GM18858 (cell line): ENCODE data around the gene NR1I3.

Source experiments
- ATAC-seq: cut with Tn5 transposase; IDR thresholded peaks from one replicate; pipeline ENCODE4 v1.9.1; 2021; ENCODE audit not compliant: unreplicated experiment

Gene NR1I3

GRCh38 chr1:161219078-161219892, 18.7 kb downstream of the NR1I3 start:
- no peak for ATAC-seq

GRCh38 chr1:161218301-161219077, 19.5 kb downstream of the NR1I3 start:
- ATAC-seq: no peak

- no peak for ATAC-seq
These were observed 20.2 kb downstream of the NR1I3 start for GRCh38 chr1:161217831-161218230.

- ATAC-seq: peak; percentile 73
These were observed 20.9 kb downstream of the NR1I3 start for GRCh38 chr1:161216945-161217712.

- no peak for ATAC-seq
These were observed 22.9 kb downstream of the NR1I3 start, which contains the start of gene FCER1G for GRCh38 chr1:161215076-161215475. TSS of gene FCER1G (plus strand) at chr1:161215295. CDS start at chr1:161215322, 27 bp downstream.

- no peak for ATAC-seq
These were observed 23.6 kb downstream of the NR1I3 start for GRCh38 chr1:161214369-161214768.

GRCh38 chr1:161209790-161210409, 28.1 kb downstream of the NR1I3 start:
- ATAC-seq: no peak

- ATAC-seq: no peak
These were observed 30.8 kb downstream of the NR1I3 start for GRCh38 chr1:161207173-161207572.

- ATAC-seq: no peak
These were observed 31.4 kb downstream of the NR1I3 start for GRCh38 chr1:161206411-161207140.

GRCh38 chr1:161201836-161202712, 35.9 kb downstream of the NR1I3 start, which contains the start of gene NDUFS2:
TSS of gene NDUFS2 (plus strand) at chr1:161202367. CDS start at chr1:161202386, 19 bp downstream.
- peak; percentile 88 for ATAC-seq

- no peak for ATAC-seq
These were observed 36.8 kb downstream of the NR1I3 start for GRCh38 chr1:161200992-161201835.

GRCh38 chr1:161200421-161200991, 37.5 kb downstream of the NR1I3 start:
- no peak for ATAC-seq

GRCh38 chr1:161199506-161200139, 38.4 kb downstream of the NR1I3 start:
- no peak for ATAC-seq

- no peak for ATAC-seq
These were observed 39.0 kb downstream of the NR1I3 start, which contains the start of gene ADAMTS4 for GRCh38 chr1:161198897-161199431. TSS of gene ADAMTS4 (minus strand) at chr1:161199054. CDS start at chr1:161198627, 427 bp downstream.

GRCh38 chr1:161198194-161198896, 39.7 kb downstream of the NR1I3 start:
- ATAC-seq: no peak

GRCh38 chr1:161197560-161198193, 40.3 kb downstream of the NR1I3 start:
- ATAC-seq: no peak
